Measurements from ENCODE around the gene CLASRP.
"Not testable (repeated sequence)": the region's sequence is repeated elsewhere in the genome, so short reads cannot be mapped to it uniquely, and the experiment has no call there.

The CLASRP gene

GRCh38 chr19:45112111-45112827 lies 73.4 kb downstream of the CLASRP start:
- Histone ChIP-seq H3K27me3 (ENCODE audit: control insufficient read depth, insufficient read depth, low read length) (no peaks in the 10 kb centered on the region), H3K27ac (ENCODE audit: low read depth, low read length) (no peak overlapping the region), H3K9me3 (ENCODE audit: control insufficient read depth, insufficient read depth, low read length) (no peaks in the 10 kb centered on the region), H3K9ac (ENCODE audit: low read depth, low read length) (no peak overlapping the region), H3K36me3 (ENCODE audit: control insufficient read depth, insufficient read depth, low read length) (no peaks in the 10 kb centered on the region), H3K4me1 (ENCODE audit: control insufficient read depth, insufficient read depth, low read length) (no peaks in the 10 kb centered on the region), H3K4me3 (ENCODE audit: low read depth, low read length) (no peak overlapping the region)

- Histone ChIP-seq H3K4me1 (ENCODE audit: control insufficient read depth, insufficient read depth, low read length) (no peaks in the 10 kb centered on the region), H3K4me3 (ENCODE audit: low read depth, low read length) (no peak overlapping the region), H3K36me3 (ENCODE audit: control insufficient read depth, insufficient read depth, low read length) (no peaks in the 10 kb centered on the region), H3K9me3 (ENCODE audit: control insufficient read depth, insufficient read depth, low read length) (no peaks in the 10 kb centered on the region), H3K9ac (ENCODE audit: low read depth, low read length) (no peak overlapping the region), H3K27me3 (ENCODE audit: control insufficient read depth, insufficient read depth, low read length) (no peaks in the 10 kb centered on the region), H3K27ac (ENCODE audit: low read depth, low read length) (no peak overlapping the region)
Measured at GRCh38 chr19:45113628-45114027, 74.8 kb downstream of the CLASRP start.

GRCh38 chr19:45114116-45114515 lies 75.3 kb downstream of the CLASRP start:
- no peaks in the 10 kb centered on the region for H3K27me3 ChIP-seq (ENCODE audit: control insufficient read depth, insufficient read depth, low read length)
- H3K4me1 ChIP-seq (ENCODE audit: control insufficient read depth, insufficient read depth, low read length), result no peaks in the 10 kb centered on the region
- no peak overlapping the region for H3K27ac ChIP-seq (ENCODE audit: low read depth, low read length)
- H3K9me3 ChIP-seq (ENCODE audit: control insufficient read depth, insufficient read depth, low read length), result no peaks in the 10 kb centered on the region
- H3K36me3 ChIP-seq (ENCODE audit: control insufficient read depth, insufficient read depth, low read length), result no peaks in the 10 kb centered on the region
- H3K9ac ChIP-seq (ENCODE audit: low read depth, low read length), result no peak overlapping the region
- H3K4me3 ChIP-seq (ENCODE audit: low read depth, low read length), result no peak overlapping the region

- no peaks in the 10 kb centered on the region for H3K4me1 ChIP-seq (ENCODE audit: control insufficient read depth, insufficient read depth, low read length)
- H3K36me3 ChIP-seq (ENCODE audit: control insufficient read depth, insufficient read depth, low read length), result no peaks in the 10 kb centered on the region
- H3K27me3 ChIP-seq (ENCODE audit: control insufficient read depth, insufficient read depth, low read length), result no peaks in the 10 kb centered on the region
- no peak overlapping the region for H3K27ac ChIP-seq (ENCODE audit: low read depth, low read length)
- no peaks in the 10 kb centered on the region for H3K9me3 ChIP-seq (ENCODE audit: control insufficient read depth, insufficient read depth, low read length)
- H3K9ac ChIP-seq (ENCODE audit: low read depth, low read length), result no peak overlapping the region
- H3K4me3 ChIP-seq (ENCODE audit: low read depth, low read length), result no peak overlapping the region
Measured at GRCh38 chr19:45115809-45116615, 77.2 kb downstream of the CLASRP start.

GRCh38 chr19:45117167-45117594 lies 78.3 kb downstream of the CLASRP start:
- Histone ChIP-seq H3K4me3 (ENCODE audit: low read depth, low read length) (no peak overlapping the region), H3K9ac (ENCODE audit: low read depth, low read length) (no peak overlapping the region), H3K27me3 (ENCODE audit: control insufficient read depth, insufficient read depth, low read length) (no peaks in the 10 kb centered on the region), H3K9me3 (ENCODE audit: control insufficient read depth, insufficient read depth, low read length) (no peaks in the 10 kb centered on the region), H3K27ac (ENCODE audit: low read depth, low read length) (peak overlapping the region; percentile 40), H3K4me1 (ENCODE audit: control insufficient read depth, insufficient read depth, low read length) (no peaks in the 10 kb centered on the region), H3K36me3 (ENCODE audit: control insufficient read depth, insufficient read depth, low read length) (no peaks in the 10 kb centered on the region)

GRCh38 chr19:45117671-45118070 lies 78.8 kb downstream of the CLASRP start:
- Histone ChIP-seq H3K9ac (ENCODE audit: low read depth, low read length) (no peak overlapping the region), H3K27ac (ENCODE audit: low read depth, low read length) (peak overlapping the region; percentile 40), H3K4me1 (ENCODE audit: control insufficient read depth, insufficient read depth, low read length) (no peaks in the 10 kb centered on the region)

GRCh38 chr19:45118106-45118505 lies 79.3 kb downstream of the CLASRP start:
- H3K27me3 ChIP-seq (ENCODE audit: control insufficient read depth, insufficient read depth, low read length), result no peaks in the 10 kb centered on the region
- H3K27ac ChIP-seq (ENCODE audit: low read depth, low read length), result no peak overlapping the region
- no peak overlapping the region for H3K4me3 ChIP-seq (ENCODE audit: low read depth, low read length)
- H3K9me3 ChIP-seq (ENCODE audit: control insufficient read depth, insufficient read depth, low read length), result no peaks in the 10 kb centered on the region
- no peaks in the 10 kb centered on the region for H3K4me1 ChIP-seq (ENCODE audit: control insufficient read depth, insufficient read depth, low read length)
- H3K9ac ChIP-seq (ENCODE audit: low read depth, low read length), result no peak overlapping the region
- H3K36me3 ChIP-seq (ENCODE audit: control insufficient read depth, insufficient read depth, low read length), result no peaks in the 10 kb centered on the region

More at GRCh38 chr19:45117671-45118070, 78.8 kb downstream of the CLASRP start:
- Histone ChIP-seq H3K4me3 (ENCODE audit: low read depth, low read length) (no peak overlapping the region), H3K9me3 (ENCODE audit: control insufficient read depth, insufficient read depth, low read length) (no peaks in the 10 kb centered on the region), H3K27me3 (ENCODE audit: control insufficient read depth, insufficient read depth, low read length) (no peaks in the 10 kb centered on the region), H3K36me3 (ENCODE audit: control insufficient read depth, insufficient read depth, low read length) (no peaks in the 10 kb centered on the region)

GRCh38 chr19:45118591-45119355 lies 79.9 kb downstream of the CLASRP start:
- H3K9ac ChIP-seq (ENCODE audit: low read depth, low read length); H3K27me3 ChIP-seq (ENCODE audit: control insufficient read depth, insufficient read depth, low read length); H3K9me3 ChIP-seq (ENCODE audit: control insufficient read depth, insufficient read depth, low read length); H3K4me1 ChIP-seq (ENCODE audit: control insufficient read depth, insufficient read depth, low read length); H3K4me3 ChIP-seq (ENCODE audit: low read depth, low read length); H3K27ac ChIP-seq (ENCODE audit: low read depth, low read length); H3K36me3 ChIP-seq (ENCODE audit: control insufficient read depth, insufficient read depth, low read length): not testable (repeated sequence)

- Histone ChIP-seq H3K9me3 (ENCODE audit: control insufficient read depth, insufficient read depth, low read length) (no peaks in the 10 kb centered on the region), H3K27me3 (ENCODE audit: control insufficient read depth, insufficient read depth, low read length) (no peaks in the 10 kb centered on the region), H3K4me1 (ENCODE audit: control insufficient read depth, insufficient read depth, low read length) (no peaks in the 10 kb centered on the region), H3K4me3 (ENCODE audit: low read depth, low read length) (no peak overlapping the region), H3K9ac (ENCODE audit: low read depth, low read length) (no peak overlapping the region), H3K36me3 (ENCODE audit: control insufficient read depth, insufficient read depth, low read length) (no peaks in the 10 kb centered on the region), H3K27ac (ENCODE audit: low read depth, low read length) (no peak overlapping the region)
Measured at GRCh38 chr19:45119582-45119981, 80.7 kb downstream of the CLASRP start.

Data from HUES48 (cell line).